Measurements from ENCODE around the gene ATOH8. TPM values are rescaled to one million over a fixed set of nuclear protein-coding genes. Genes with fewer than 3 reads are reported as not detected.

ATOH8 gene
- total RNA-seq, 1 experiment from 2014 or later: 0.20 TPM

GRCh38 chr2:85728883-85729824 is 24.6 kb upstream of the ATOH8 start:
- Histone ChIP-seq H2BK120ac (ENCODE audit: low read depth, low read length, poor library complexity, severe bottlenecking) (no peak overlapping the region), H2BK15ac (ENCODE audit: low read depth, low read length) (no peak overlapping the region), H3K18ac (ENCODE audit: insufficient read length, low read depth, low read length) (peak overlapping the region; percentile 53), H4K5ac (ENCODE audit: insufficient read length, low read depth, low read length) (no peak overlapping the region), H3K9ac (ENCODE audit: extremely low read depth, insufficient read length, low read length) (no peak overlapping the region), H4K8ac (replicated peaks; ENCODE audit: insufficient read length, low read depth, low read length) (no peak overlapping the region), H3K79me2 (ENCODE audit: insufficient read depth, low read length) (no peaks in the 10 kb centered on the region), H3K4ac (ENCODE audit: low read depth, low read length) (no peak overlapping the region), H3K9me3 (ENCODE audit: control insufficient read depth, low read depth, low read length) (no peaks in the 10 kb centered on the region), H3K4me2 (ENCODE audit: insufficient read depth, insufficient read length, low read length) (no peak overlapping the region), H2AFZ (ENCODE audit: low read length) (no peak overlapping the region), H2BK5ac (ENCODE audit: insufficient read length, low read length) (no peak overlapping the region), H3K4me1 (ENCODE audit: insufficient read depth, low read length) (no peaks in the 10 kb centered on the region), H3K14ac (ENCODE audit: insufficient read depth, low read length) (no peak overlapping the region), H3K23me2 (ENCODE audit: insufficient read length, low read depth, low read length, poor library complexity, severe bottlenecking) (no peaks in the 10 kb centered on the region), H3T11ph (ENCODE audit: low read length) (no peak overlapping the region), H2BK12ac (ENCODE audit: insufficient read length, low read depth, low read length) (no peak overlapping the region), H4K20me1 (ENCODE audit: control insufficient read depth, insufficient read depth, insufficient read length) (no peaks in the 10 kb centered on the region), H2AK5ac (ENCODE audit: insufficient read length, low read length) (no peak overlapping the region), H3K56ac (ENCODE audit: insufficient read length, low read depth, low read length) (no peak overlapping the region), H3K27ac (ENCODE audit: insufficient read length, low read depth, low read length) (no peak overlapping the region), H3K79me1 (ENCODE audit: insufficient read depth, low read depth, low read length, poor library complexity, severe bottlenecking) (no peaks in the 10 kb centered on the region), H4K91ac (ENCODE audit: insufficient read length, low read depth, low read length) (no peak overlapping the region), H2BK20ac (ENCODE audit: low read depth, low read length, poor library complexity, severe bottlenecking) (no peak overlapping the region), H3K23ac (ENCODE audit: insufficient read length, low read depth, low read length) (no peak overlapping the region), H3K27me3 (ENCODE audit: insufficient read depth, low read length) (no peaks in the 10 kb centered on the region)
- H3K36me3 Mint-ChIP-seq (ENCODE audit: insufficient read depth in 1 of 3, low read depth in 3 of 3): no peaks in the 10 kb centered on the region; a peak in 1 of 7 replicates
- TF ChIP-seq CTCF (conservative IDR thresholded peaks at IDR 0.05): peak; percentile 99
- 0 out of 4 replicates have a peak, but pooled peaks cover 0 to 3% of the 10 kb centered on the region in 2 experiments for H3K4me1 Mint-ChIP-seq
- no CpG with 5 or more reads among the region's 26 CpGs for WGBS (ENCODE audit: extremely low coverage, insufficient read length, low lambda C conversion rate)
- H3K27me3 Mint-ChIP-seq (ENCODE audit: low read depth): peaks cover 17% of the 10 kb centered on the region
- no peaks in the 10 kb centered on the region for H3K9me3 Mint-ChIP-seq
- H3K4me3 Mint-ChIP-seq: no peak overlapping the region
- H3K27ac Mint-ChIP-seq: no peak overlapping the region
- peak; percentile 90 for DNase-seq
